Erythroblast (primary cell): ENCODE measurements around the gene NWD2.

Source experiments
- GATA1 ChIP-seq: IDR thresholded peaks from 2 replicates; pipeline ENCODE4 v1.6.1; 2011; ENCODE audit warnings: low read depth, mild to moderate bottlenecking, control low read depth, low read length, moderate library complexity
- POLR2A ChIP-seq: IDR thresholded peaks from 2 replicates; pipeline ENCODE4 v1.6.1; 2011; ENCODE audit warnings: mild to moderate bottlenecking, low read length

DNA sequence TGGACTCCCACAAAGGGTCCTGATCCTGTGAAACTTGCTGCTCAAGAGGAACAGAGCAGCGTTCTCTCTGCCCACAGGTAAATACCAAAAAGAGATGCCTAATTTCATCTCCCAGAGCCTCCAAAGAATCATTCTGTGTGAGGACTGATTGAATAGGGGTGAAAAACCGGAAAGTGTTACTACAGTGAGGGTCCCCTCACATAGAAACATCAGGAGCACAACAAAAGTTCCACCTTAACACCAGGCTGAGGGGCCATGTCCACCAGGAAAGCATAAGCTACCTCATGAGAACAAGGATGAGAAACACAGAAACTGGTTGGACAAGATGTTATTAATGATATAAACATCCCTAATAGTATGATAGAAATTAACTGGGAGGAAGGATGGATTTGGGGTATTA lies 140.9 kb downstream of the NWD2 start:
- TF ChIP-seq POLR2A (no peak), GATA1 (no peak)
